ENCODE measurements around the gene MUC5B. TPM values are rescaled to one million over a fixed set of nuclear protein-coding genes. Genes with fewer than 3 reads are reported as not detected.

Gene MUC5B
- total and polyA plus RNA-seq, 2 donors (not counting 1 experiment from before 2014, with no cell fraction given) = not detected

DNA sequence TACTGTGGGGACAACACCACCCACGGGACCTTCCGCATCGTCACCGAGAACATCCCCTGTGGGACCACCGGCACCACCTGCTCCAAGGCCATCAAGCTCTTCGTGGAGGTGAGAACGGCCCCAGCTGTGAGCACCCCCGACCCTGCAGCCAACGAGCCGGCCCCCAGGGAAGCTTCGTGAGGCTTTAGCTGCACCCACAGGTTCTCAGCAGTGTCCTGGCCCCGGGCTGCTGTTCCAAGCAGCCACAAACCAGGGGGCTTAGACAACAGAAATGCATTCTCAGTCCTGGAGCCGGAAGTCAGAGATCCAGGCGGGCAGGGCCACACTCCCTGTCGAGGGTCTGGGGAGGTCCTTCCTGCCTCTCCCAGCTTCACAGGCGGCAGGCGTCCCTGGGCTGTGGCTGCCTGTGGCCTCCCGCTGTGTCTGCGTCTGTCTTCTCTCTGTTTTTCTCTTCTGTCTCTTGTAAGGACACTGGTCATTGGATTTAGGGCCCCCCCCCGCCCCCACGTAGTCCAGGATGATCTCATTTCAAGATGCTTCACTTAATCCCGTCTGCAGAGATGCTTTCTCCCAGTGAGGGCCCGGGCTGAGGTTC, 12.5 kb downstream of the MUC5B start:
- WGBS (ENCODE audit: insufficient coverage) = 89% methylated on average over 19 of the region's 23 CpGs
- TF ChIP-seq, protein P1, sequence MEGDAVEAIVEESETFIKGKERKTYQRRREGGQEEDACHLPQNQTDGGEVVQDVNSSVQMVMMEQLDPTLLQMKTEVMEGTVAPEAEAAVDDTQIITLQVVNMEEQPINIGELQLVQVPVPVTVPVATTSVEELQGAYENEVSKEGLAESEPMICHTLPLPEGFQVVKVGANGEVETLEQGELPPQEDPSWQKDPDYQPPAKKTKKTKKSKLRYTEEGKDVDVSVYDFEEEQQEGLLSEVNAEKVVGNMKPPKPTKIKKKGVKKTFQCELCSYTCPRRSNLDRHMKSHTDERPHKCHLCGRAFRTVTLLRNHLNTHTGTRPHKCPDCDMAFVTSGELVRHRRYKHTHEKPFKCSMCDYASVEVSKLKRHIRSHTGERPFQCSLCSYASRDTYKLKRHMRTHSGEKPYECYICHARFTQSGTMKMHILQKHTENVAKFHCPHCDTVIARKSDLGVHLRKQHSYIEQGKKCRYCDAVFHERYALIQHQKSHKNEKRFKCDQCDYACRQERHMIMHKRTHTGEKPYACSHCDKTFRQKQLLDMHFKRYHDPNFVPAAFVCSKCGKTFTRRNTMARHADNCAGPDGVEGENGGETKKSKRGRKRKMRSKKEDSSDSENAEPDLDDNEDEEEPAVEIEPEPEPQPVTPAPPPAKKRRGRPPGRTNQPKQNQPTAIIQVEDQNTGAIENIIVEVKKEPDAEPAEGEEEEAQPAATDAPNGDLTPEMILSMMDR (IDR thresholded peaks at IDR 0.05) = no peak
- TF ChIP-seq EZH2 (IDR thresholded peaks at IDR 0.05; ENCODE audit: borderline replicate concordance, insufficient read depth, low read depth, low read length, poor library complexity, severe bottlenecking) = no peak
- no peak overlapping the region for H3K27ac ChIP-seq (ENCODE audit: low read length in 2 of 2)
- no peak overlapping the region for H3K4me3 ChIP-seq (ENCODE audit: control extremely low read depth in 1 of 5, extremely low read depth in 1 of 5, insufficient read depth in 1 of 5, low read depth in 2 of 5, low read length in 4 of 5)
- Mint-ChIP-seq H3K27me3 (no peaks in the 10 kb centered on the region), H3K27ac (no peak overlapping the region), H3K4me3 (no peak overlapping the region), H3K4me1 (no peaks in the 10 kb centered on the region), H3K9me3 (ENCODE audit: insufficient read depth) (no peaks in the 10 kb centered on the region)
- H4K20me1 ChIP-seq (ENCODE audit: control insufficient read depth, insufficient read depth, low read length, poor library complexity, severe bottlenecking) = no peaks in the 10 kb centered on the region
- H3K9me3 ChIP-seq (ENCODE audit: control extremely low read depth in 1 of 3, control insufficient read depth in 2 of 3, insufficient read depth in 1 of 3, low read length in 2 of 3) = no peaks in the 10 kb centered on the region
- no peaks in the 10 kb centered on the region for H3K79me2 ChIP-seq (ENCODE audit: control insufficient read depth, insufficient read depth, low read length)
- intact Hi-C loops (cut with micrococcal nuclease) = no loop called here
- H2AFZ ChIP-seq (ENCODE audit: insufficient read depth, low read depth, low read length, poor library complexity, severe bottlenecking) = no peak overlapping the region
- ChIA-PET POLR2A (no interaction called here), CTCF (no interaction called here)
- DNase-seq (no peak), ATAC-seq (ENCODE audit: low read depth) (no peak)
- no peaks in the 10 kb centered on the region for H3K4me1 ChIP-seq (ENCODE audit: control insufficient read depth in 2 of 2, insufficient read depth in 2 of 2, low read length in 2 of 2)
- no peak overlapping the region for H3K4me2 ChIP-seq (replicated peaks; ENCODE audit: low read depth, low read length, poor library complexity, severe bottlenecking)
- H3K27me3 ChIP-seq (replicated peaks in 1 of 4; ENCODE audit: control extremely low read depth in 1 of 4, control insufficient read depth in 3 of 4, insufficient read depth in 4 of 4, low read length in 3 of 4) = no peaks in the 10 kb centered on the region
- no peaks in the 10 kb centered on the region for H3K36me3 ChIP-seq (replicated peaks in 1 of 2; ENCODE audit: control extremely low read depth in 1 of 2, control insufficient read depth in 1 of 2, extremely low read depth in 1 of 2, insufficient read depth in 2 of 2, low read length in 1 of 2)
- H3K9ac ChIP-seq (ENCODE audit: low read length) = no peak overlapping the region

DNA sequence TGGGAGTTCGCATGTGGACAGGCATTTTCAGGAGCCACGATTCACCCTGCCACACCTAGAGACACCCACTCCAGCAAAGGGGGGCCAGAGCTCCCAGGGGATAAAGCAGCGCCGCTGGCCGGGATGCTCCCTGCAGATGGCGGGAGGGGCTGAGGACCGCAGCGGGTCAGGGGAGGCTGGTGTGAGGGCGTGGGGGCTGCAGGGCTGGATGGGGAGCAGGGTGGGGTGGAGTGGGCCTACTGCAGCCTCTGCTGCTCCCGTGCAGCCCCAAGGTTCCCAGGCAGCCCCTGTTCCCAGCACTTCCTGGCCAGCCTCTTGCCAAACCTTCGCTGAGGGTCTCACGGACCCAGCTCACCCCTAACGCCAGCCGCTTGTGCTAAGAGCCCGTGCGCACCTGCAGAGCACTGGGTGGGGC, 13.0 kb downstream of the MUC5B start:
- H3K4me1 Mint-ChIP-seq = no peaks in the 10 kb centered on the region
- intact Hi-C loops (cut with micrococcal nuclease) = no loop called here
- H3K27me3 Mint-ChIP-seq = no peaks in the 10 kb centered on the region

More for the DNA sequence above, 13.0 kb downstream of the MUC5B start:
- DNase-seq = no peak
- no peaks in the 10 kb centered on the region for H3K36me3 ChIP-seq (replicated peaks in 1 of 2; ENCODE audit: control extremely low read depth in 1 of 2, control insufficient read depth in 1 of 2, extremely low read depth in 1 of 2, insufficient read depth in 2 of 2, low read length in 1 of 2)
- no peak overlapping the region for H3K9ac ChIP-seq (ENCODE audit: low read length)
- ChIA-PET CTCF (no interaction called here), POLR2A (no interaction called here)
- no peak overlapping the region for H3K4me3 Mint-ChIP-seq
- H2AFZ ChIP-seq (ENCODE audit: insufficient read depth, low read depth, low read length, poor library complexity, severe bottlenecking) = no peak overlapping the region
- peaks cover 0 to 5% (median 0%) of the 10 kb centered on the region in 3 donors for H3K9me3 ChIP-seq (ENCODE audit: control extremely low read depth in 1 of 3, control insufficient read depth in 2 of 3, insufficient read depth in 1 of 3, low read length in 2 of 3)
- H3K4me1 ChIP-seq (ENCODE audit: control insufficient read depth in 2 of 2, insufficient read depth in 2 of 2, low read length in 2 of 2) = no peaks in the 10 kb centered on the region
- no peaks in the 10 kb centered on the region for H3K9me3 Mint-ChIP-seq (ENCODE audit: insufficient read depth)
- no peaks in the 10 kb centered on the region for H3K79me2 ChIP-seq (ENCODE audit: control insufficient read depth, insufficient read depth, low read length)
- TF ChIP-seq, protein P1 (IDR thresholded peaks at IDR 0.05) = no peak
- no peak for TF ChIP-seq EZH2 (IDR thresholded peaks at IDR 0.05; ENCODE audit: borderline replicate concordance, insufficient read depth, low read depth, low read length, poor library complexity, severe bottlenecking)
- no peaks in the 10 kb centered on the region for H4K20me1 ChIP-seq (ENCODE audit: control insufficient read depth, insufficient read depth, low read length, poor library complexity, severe bottlenecking)
- H3K4me3 ChIP-seq (ENCODE audit: control extremely low read depth in 1 of 5, extremely low read depth in 1 of 5, insufficient read depth in 1 of 5, low read depth in 2 of 5, low read length in 4 of 5) = no peak overlapping the region
- WGBS (ENCODE audit: insufficient coverage) = 74% methylated on average over 9 of the region's 16 CpGs
- no peak overlapping the region for H3K4me2 ChIP-seq (replicated peaks; ENCODE audit: low read depth, low read length, poor library complexity, severe bottlenecking)
- no peak overlapping the region for H3K27ac Mint-ChIP-seq
- no peak overlapping the region for H3K27ac ChIP-seq (ENCODE audit: low read length in 2 of 2)
- H3K27me3 ChIP-seq (replicated peaks in 1 of 4; ENCODE audit: control extremely low read depth in 1 of 4, control insufficient read depth in 3 of 4, insufficient read depth in 4 of 4, low read length in 3 of 4) = no peaks in the 10 kb centered on the region
- no peak for ATAC-seq (ENCODE audit: low read depth)

Measured in B cell (primary cell).